NCI-H2196 treated with DMSO at 0.1 percent for 48 hours (cell line): ENCODE measurements around the gene BGN.
A peak's percentile ranks its signal among the peaks of the same experiment; 100 is the strongest.

Experiments used
- DNase-seq: peaks from one replicate; lab custom pipeline; 2025; ENCODE audit not compliant: unreplicated experiment; lab: John Stamatoyannopoulos, UW

The BGN gene

GRCh38 chrX:153524234-153524633, 29.5 kb downstream of the BGN start:
- no peak for DNase-seq

- DNase-seq: no peak
Measured at GRCh38 chrX:153525451-153525850, 30.7 kb downstream of the BGN start.

- DNase-seq: no peak
Measured at GRCh38 chrX:153526042-153526441, 31.3 kb downstream of the BGN start.

DNA sequence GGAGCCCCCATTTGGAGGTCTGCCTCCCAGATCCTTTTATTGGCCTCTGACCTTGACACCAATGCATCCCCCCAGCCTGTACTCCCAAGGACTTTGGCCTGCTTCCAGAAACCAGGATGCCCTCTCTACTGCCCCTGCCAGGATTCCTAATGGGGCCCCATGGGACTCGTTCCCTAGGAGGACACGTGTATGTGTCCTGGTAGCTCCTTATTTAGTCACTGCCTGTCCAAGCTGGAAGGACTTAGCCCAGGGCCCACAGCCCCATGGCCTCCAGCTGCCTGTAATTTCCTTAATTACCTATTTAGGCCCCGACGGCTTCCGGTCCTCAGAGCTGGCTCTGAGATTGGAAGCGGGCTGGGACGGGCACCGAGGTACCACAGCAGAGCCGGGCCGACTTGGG, 32.0 kb downstream of the BGN start:
- DNase-seq: no peak

GRCh38 chrX:153527208-153527607, 32.4 kb downstream of the BGN start:
- DNase-seq: no peak

- no peak for DNase-seq
Measured at GRCh38 chrX:153530411-153531129, 35.8 kb downstream of the BGN start.

- DNase-seq: no peak
Measured at GRCh38 chrX:153533091-153533490, 38.3 kb downstream of the BGN start.

DNA sequence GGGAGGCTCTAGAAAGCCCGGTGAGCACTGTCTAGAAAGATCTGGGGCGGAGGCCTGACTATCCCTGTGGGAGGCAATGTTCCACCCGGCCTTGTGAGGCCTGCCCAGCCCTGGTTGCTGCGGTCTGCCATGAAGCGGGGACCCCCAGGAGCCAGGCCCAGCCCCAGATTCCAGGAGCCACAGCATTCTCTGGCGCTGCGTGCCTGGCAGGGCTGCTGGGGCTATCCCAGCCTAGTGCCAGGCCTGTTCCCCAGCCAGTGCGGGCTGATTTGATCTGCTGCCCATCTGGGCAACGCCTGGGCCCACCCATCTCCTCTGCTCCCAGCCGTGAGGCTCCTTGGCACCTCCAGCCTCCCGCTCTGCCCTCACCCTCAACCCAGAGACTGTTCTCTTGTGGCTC, 42.3 kb downstream of the BGN start:
- DNase-seq: no peak

GRCh38 chrX:153537526-153538295, 42.9 kb downstream of the BGN start:
- DNase-seq: peak; percentile 13

- no peak for DNase-seq
Measured at GRCh38 chrX:153538424-153538823, 43.6 kb downstream of the BGN start.

DNA sequence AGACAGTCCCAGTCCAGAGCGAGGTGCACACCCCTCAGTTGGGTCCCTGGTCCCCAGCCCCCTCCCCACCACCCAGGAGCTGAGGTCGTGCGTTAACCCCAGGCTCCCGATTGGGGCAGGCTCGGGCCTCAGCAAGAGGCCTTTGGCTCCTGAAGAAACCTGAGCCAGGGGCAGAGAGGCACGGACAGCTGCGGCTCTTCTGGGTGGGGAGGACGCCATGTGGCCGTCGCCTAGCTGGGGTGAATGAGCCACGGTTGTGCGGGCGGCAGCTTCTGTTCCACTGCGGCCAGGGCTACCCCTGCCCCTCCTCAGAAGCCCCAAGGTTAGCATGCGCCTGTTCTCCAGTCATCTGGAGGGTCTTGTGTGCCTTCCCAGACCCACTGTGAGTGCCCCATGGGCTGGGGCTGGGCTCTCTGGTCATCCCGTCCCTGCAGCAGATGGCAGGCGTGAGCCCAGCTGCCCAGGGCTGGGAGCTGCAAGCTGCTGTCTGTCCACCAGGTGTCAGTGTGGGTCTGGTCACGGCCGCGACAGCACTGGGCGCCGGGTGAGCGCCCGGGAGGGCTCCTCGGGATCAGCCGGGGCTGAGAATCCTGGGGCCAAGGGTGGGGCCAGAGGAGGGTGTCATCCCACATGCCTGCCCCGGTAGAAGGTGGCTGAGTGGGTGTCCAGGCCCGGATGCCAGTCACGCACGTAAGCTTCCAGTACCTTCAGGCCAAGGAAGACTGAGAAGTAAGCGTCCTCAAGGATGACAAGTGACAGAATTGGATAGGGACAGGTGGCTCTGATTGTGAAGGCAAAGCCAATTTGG, 44.6 kb downstream of the BGN start:
- DNase-seq: peak; percentile 0

- no peak for DNase-seq
Measured at GRCh38 chrX:153539979-153540358, 45.2 kb downstream of the BGN start.

- no peak for DNase-seq
Measured at GRCh38 chrX:153544727-153545126, 49.9 kb downstream of the BGN start.

- no peak for DNase-seq
Measured at GRCh38 chrX:153546386-153546785, 51.6 kb downstream of the BGN start.

DNA sequence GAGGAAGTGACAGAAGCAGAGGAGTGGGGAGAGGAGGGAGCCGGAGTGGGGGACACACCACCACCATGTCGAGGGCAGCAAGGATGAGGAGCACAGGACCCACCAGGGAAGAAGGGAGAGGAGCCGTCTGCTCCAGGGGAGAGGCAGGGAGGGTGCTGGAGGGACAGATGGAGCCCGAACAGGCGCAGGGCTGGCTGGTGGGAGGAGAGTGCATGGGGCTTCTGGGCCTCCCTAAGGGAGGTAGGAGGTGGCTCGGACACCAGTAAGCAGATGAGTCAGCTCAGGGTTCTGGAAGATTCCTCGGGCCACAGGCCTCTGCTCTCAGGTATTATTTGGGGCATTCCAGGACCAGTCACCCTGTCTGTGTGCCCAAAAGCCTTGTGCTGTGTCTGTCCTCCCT, 52.4 kb downstream of the BGN start:
- DNase-seq: no peak

DNA sequence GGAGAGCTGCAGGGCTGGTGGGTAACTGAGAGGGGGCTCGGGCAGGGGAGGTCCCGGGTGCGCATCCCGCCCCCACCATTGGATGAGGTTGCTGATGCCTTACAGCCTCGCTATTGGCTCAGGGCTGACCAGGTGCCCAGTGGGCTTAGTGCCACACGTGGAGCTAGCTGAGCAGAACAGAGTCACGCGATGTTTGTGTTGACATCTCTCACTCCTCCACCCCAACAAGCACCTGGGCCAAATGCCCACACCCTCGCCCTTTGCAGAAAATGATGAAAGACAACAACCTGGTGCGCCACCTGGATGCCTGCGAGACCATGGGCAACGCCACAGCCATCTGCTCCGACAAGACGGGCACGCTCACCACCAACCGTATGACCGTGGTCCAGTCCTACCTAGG, 54.5 kb downstream of the BGN start:
- no peak for DNase-seq

DNA sequence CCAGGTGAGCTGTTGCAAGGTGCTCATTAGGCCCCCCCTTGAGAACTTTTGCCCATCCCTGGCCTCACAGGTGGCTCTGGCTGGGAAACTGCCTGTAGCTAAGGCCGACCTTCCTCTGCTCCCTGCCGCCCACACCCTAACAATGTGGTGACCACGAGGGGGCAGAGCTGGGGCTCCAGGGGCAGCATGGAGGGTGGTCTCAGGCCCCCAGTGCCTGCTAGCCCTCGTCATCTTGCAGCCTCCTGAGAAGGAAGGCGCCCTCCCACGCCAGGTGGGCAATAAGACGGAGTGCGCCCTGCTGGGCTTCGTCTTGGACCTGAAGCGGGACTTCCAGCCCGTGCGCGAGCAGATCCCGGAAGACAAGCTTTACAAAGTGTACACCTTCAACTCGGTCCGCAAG, 55.0 kb downstream of the BGN start:
- no peak for DNase-seq

GRCh38 chrX:153551135-153551534, 56.4 kb downstream of the BGN start:
- DNase-seq: no peak

DNA sequence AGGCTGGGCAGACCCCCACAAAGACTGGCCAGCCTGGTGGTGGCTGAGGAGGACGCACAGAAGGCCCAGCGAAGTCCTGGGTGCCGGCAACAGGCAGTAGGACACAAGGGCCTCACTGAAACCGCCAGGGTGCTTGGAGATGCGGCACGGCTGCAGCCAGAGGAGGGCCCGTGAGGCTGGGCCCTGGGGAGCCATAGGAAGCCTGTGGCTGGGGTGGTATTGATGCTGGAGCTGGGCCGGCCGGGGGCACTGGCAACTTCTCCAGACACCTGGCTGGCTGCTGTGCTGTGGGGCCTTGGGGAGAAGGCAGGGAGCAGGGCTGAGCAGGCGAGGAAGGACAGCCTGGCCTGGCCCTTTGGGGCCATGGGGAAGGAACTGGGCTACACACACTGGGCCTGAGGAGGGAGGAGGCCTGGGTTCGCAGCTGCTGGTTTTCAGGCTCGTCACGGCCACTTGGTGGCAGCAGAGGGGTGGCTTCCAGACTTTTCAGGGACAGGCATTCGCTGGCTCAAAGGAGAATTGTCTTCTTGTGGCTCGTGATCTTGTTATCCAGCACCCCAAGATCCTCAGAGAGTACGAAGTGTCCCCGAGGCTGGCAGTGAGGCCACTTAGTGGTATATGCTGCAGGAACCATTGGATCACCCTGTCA, 59.9 kb downstream of the BGN start:
- peak; percentile 21 for DNase-seq

DNA sequence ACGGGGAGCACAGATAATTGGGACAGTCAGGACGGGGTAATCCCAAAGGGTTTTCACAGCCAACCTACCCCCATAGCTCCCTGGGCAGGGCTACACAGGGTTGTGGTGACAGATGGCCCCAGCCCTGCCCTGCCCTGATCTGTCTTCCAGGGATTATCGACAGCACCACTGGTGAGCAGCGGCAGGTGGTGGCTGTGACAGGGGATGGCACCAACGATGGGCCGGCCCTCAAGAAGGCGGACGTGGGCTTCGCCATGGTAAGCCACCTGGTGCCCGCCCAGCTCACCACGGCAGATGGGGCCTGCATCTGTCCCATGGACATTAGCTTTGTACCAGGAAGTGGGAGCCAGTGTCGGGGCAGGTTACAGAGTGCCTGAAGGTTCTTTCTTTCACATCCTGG, 62.0 kb downstream of the BGN start:
- DNase-seq: no peak

GRCh38 chrX:153557618-153558355, 63.0 kb downstream of the BGN start:
- DNase-seq: no peak
